DND-41 (cell line): ENCODE results near the gene KRT8.

Experiments used
- ATAC-seq: fragments of 200-7000 bp; cut with Tn5 transposase; 3 replicates; pipeline ENCODE4 v1.9.1; 2021; ENCODE audit warnings: low read depth; ENCODE audit not compliant: insufficient read depth
- DNase-seq: peaks from one replicate; pipeline ENCODE4 v3.0.0-alpha.2; 2020
- H2AFZ ChIP-seq: 2 replicates; pipeline ENCODE4 v1.6.0; 2012; ENCODE audit warnings: low read depth, low read length
- H3K27ac ChIP-seq: 2 replicates; pipeline ENCODE4 v1.5.1; 2012; ENCODE audit warnings: low read length, inconsistent platforms
- H3K27me3 ChIP-seq: fragments of 200-600 bp; sonication (generic); 2 replicates; pipeline ENCODE4 v1.6.0; 2012; ENCODE audit warnings: low read length, mild to moderate bottlenecking, inconsistent platforms; ENCODE audit not compliant: insufficient read depth, poor library complexity
- H3K36me3 ChIP-seq: 2 replicates; pipeline ENCODE4 v1.5.1; 2012; ENCODE audit warnings: low read length, inconsistent platforms; ENCODE audit not compliant: insufficient read depth
- H3K4me1 ChIP-seq: 2 replicates; pipeline ENCODE4 v1.5.1; 2012; ENCODE audit warnings: mild to moderate bottlenecking, low read length; ENCODE audit not compliant: insufficient read depth
- H3K4me2 ChIP-seq: 2 replicates; pipeline ENCODE4 v1.6.0; 2012; ENCODE audit warnings: mild to moderate bottlenecking, moderate library complexity, low read length, inconsistent platforms; ENCODE audit not compliant: insufficient read depth
- H3K4me3 ChIP-seq, 2 experiments: fragments of 200-600 bp in 1 of 2; shearing (Covaris generic) in 1 of 2; 2 replicates each; pipeline ENCODE4 v1.5.1; 2012 to 2016; ENCODE audit warnings: inconsistent platforms in 2 of 2, low read length in 2 of 2, mild to moderate bottlenecking in 2 of 2, low read depth in 1 of 2, moderate library complexity in 1 of 2
- H3K79me2 ChIP-seq: 2 replicates; pipeline ENCODE4 v1.6.0; 2012; ENCODE audit warnings: low read length, inconsistent platforms; ENCODE audit not compliant: insufficient read depth
- H3K9ac ChIP-seq: 2 replicates; pipeline ENCODE4 v1.6.0; 2012; ENCODE audit warnings: low read depth, mild to moderate bottlenecking, inconsistent platforms, low read length, moderate library complexity
- H3K9me3 ChIP-seq: 2 replicates; pipeline ENCODE4 v1.5.1; 2012; ENCODE audit warnings: low read length, moderate library complexity, mild to moderate bottlenecking, inconsistent platforms; ENCODE audit not compliant: insufficient read depth, severe bottlenecking
- H4K20me1 ChIP-seq: 2 replicates; pipeline ENCODE4 v1.6.0; 2012; ENCODE audit warnings: low read length; ENCODE audit not compliant: insufficient read depth
- EZH2 ChIP-seq: IDR thresholded peaks from 3 replicates; pipeline ENCODE4 v1.6.1; 2012; ENCODE audit warnings: borderline replicate concordance, low read depth, mild to moderate bottlenecking, moderate library complexity, low read length, inconsistent platforms; ENCODE audit not compliant: severe bottlenecking
- TF ChIP-seq, protein P1 (sequence below): IDR thresholded peaks from 2 replicates; pipeline ENCODE4 v1.5.1; 2012; ENCODE audit warnings: borderline replicate concordance, low read length, moderate library complexity, mild to moderate bottlenecking; ENCODE audit not compliant: poor library complexity, severe bottlenecking; ENCODE audit errors: extremely low read depth

KRT8 gene

DNA sequence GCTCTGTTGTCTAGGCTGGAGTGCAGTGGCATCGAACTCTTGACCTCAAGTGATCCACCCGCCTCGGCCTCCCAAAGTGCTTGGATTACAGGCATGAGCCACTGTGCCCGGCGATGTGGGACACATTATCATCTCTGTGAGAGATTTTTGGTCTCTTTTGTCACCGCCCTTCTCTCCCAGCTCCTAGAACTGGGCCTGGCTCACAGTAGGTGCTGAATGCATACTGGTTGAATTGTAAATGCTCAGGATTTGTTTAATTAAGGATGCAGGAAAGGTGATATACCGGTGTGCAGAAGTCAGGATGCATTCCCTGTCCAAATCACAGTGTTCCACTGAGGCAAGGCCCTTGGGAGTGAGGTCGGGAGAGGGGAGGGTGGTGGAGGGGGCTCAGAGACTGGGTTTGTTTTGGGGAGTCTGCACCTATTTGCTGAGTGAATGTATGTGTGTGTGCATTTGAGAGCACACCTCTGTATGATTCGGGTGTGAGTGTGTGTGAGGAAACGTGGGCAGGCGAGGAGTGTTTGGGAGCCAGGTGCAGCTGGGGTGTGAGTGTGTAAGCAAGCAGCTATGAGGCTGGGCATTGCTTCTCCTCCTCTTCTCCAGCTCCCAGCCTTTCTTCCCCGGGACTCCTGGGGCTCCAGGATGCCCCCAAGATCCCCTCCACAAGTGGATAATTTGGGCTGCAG lies 43.0 kb upstream of the KRT8 start:
- H4K20me1 ChIP-seq, result no peaks in the 10 kb centered on the region
- DNase-seq (no peak), ATAC-seq (no peak)
- TF ChIP-seq, protein P1, sequence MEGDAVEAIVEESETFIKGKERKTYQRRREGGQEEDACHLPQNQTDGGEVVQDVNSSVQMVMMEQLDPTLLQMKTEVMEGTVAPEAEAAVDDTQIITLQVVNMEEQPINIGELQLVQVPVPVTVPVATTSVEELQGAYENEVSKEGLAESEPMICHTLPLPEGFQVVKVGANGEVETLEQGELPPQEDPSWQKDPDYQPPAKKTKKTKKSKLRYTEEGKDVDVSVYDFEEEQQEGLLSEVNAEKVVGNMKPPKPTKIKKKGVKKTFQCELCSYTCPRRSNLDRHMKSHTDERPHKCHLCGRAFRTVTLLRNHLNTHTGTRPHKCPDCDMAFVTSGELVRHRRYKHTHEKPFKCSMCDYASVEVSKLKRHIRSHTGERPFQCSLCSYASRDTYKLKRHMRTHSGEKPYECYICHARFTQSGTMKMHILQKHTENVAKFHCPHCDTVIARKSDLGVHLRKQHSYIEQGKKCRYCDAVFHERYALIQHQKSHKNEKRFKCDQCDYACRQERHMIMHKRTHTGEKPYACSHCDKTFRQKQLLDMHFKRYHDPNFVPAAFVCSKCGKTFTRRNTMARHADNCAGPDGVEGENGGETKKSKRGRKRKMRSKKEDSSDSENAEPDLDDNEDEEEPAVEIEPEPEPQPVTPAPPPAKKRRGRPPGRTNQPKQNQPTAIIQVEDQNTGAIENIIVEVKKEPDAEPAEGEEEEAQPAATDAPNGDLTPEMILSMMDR, result no peak
- no peak for TF ChIP-seq EZH2
- H2AFZ ChIP-seq, result no peak overlapping the region
- peaks cover 32% of the 10 kb centered on the region for H3K27me3 ChIP-seq
- H3K4me2 ChIP-seq, result no peak overlapping the region
- no peaks in the 10 kb centered on the region for H3K4me1 ChIP-seq
- H3K9ac ChIP-seq, result no peak overlapping the region
- H3K36me3 ChIP-seq, result no peaks in the 10 kb centered on the region
- H3K9me3 ChIP-seq, result no peaks in the 10 kb centered on the region
- H3K4me3 ChIP-seq, result no peak overlapping the region
- H3K79me2 ChIP-seq, result no peaks in the 10 kb centered on the region
- H3K27ac ChIP-seq, result no peak overlapping the region

DNA sequence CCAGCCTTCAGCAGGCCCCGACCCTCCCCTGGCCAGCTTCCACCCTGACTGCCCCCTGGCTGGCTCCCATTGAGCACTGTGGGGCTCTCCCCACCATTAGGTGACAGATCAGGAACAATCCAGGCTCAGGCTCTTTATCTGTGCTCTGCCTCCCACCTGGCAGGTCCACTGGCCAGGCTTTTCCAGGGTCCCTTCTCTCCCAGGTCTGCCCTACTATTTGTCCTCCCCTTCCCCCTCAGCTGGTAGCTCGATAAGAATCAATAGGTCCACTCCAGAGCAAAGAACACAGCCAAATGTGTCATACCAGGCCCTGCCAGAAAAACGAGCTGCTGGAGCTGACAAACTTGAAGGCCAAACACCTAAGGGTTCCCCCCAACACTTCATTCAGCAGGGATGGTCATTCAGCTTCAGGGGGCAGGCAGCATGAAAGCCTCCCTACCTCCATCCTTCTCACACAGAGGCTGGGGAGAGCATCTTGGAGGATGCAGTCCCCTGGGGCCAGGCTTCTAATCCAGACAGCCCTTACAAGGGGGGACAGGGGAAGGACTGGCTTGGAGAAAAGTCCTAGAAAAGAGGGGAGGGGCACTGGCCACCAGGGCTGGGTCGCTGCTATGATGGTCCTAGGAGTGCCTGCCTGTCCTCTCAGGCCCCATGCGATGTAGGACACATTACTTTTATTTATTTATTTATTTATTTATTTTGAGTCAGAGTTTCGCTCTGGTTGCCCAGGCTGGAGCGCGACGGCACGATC lies 42.1 kb upstream of the KRT8 start:
- Histone ChIP-seq H3K9ac (no peak overlapping the region), H3K4me2 (no peak overlapping the region), H3K4me3 (no peak overlapping the region), H3K36me3 (no peaks in the 10 kb centered on the region), H4K20me1 (no peaks in the 10 kb centered on the region), H3K9me3 (no peaks in the 10 kb centered on the region), H3K79me2 (no peaks in the 10 kb centered on the region), H3K27me3 (peaks cover 30% of the 10 kb centered on the region), H3K4me1 (no peaks in the 10 kb centered on the region), H3K27ac (no peak overlapping the region), H2AFZ (no peak overlapping the region)
- ATAC-seq (no peak), DNase-seq (no peak)
- TF ChIP-seq, protein P1, result no peak

DNA sequence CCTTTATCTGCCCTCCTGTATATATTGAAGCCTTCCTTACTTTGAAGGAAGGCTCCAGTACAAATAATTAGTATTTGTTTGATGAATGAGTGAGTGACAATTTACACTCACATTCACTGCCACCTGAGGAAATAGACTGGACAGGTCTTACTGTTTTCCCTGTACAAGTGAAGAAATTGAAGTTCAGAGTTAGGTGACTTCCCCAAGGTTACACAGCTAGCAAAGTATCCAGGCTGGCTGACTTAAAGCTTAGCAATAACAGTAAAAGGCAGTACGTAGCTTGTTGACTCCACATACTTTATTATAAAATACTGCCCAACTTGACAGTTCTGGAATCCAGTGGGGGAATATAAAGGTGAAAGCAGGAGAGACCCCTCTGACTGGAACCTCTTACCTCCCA lies 41.5 kb upstream of the KRT8 start:
- TF ChIP-seq, protein P1, result no peak
- no peak for TF ChIP-seq EZH2
- no peak overlapping the region for H3K9ac ChIP-seq
- H2AFZ ChIP-seq, result no peak overlapping the region
- no peaks in the 10 kb centered on the region for H3K36me3 ChIP-seq
- ATAC-seq, result no peak
- no peak overlapping the region for H3K4me2 ChIP-seq
- H3K79me2 ChIP-seq, result no peaks in the 10 kb centered on the region
- no peak for DNase-seq
- H4K20me1 ChIP-seq, result no peaks in the 10 kb centered on the region
- no peak overlapping the region for H3K4me3 ChIP-seq
- H3K4me1 ChIP-seq, result no peaks in the 10 kb centered on the region
- H3K9me3 ChIP-seq, result no peaks in the 10 kb centered on the region
- no peak overlapping the region for H3K27ac ChIP-seq
- H3K27me3 ChIP-seq, result peaks cover 30% of the 10 kb centered on the region
